GM18870 (cell line): Measurements from ENCODE around the gene PRLH.
"Not testable (repeated sequence)": the region's sequence is repeated elsewhere in the genome, so short reads cannot be mapped to it uniquely, and the experiment has no call there.

Source experiments
- ATAC-seq: cut with Tn5 transposase; IDR thresholded peaks from one replicate; pipeline ENCODE4 v1.9.1; 2021; ENCODE audit warnings: moderate library complexity; ENCODE audit not compliant: unreplicated experiment

Gene PRLH

GRCh38 chr2:237581326-237581725, 15.0 kb downstream of the PRLH start:
- no peak for ATAC-seq

GRCh38 chr2:237581751-237582746, 15.7 kb downstream of the PRLH start:
- ATAC-seq = no peak

DNA sequence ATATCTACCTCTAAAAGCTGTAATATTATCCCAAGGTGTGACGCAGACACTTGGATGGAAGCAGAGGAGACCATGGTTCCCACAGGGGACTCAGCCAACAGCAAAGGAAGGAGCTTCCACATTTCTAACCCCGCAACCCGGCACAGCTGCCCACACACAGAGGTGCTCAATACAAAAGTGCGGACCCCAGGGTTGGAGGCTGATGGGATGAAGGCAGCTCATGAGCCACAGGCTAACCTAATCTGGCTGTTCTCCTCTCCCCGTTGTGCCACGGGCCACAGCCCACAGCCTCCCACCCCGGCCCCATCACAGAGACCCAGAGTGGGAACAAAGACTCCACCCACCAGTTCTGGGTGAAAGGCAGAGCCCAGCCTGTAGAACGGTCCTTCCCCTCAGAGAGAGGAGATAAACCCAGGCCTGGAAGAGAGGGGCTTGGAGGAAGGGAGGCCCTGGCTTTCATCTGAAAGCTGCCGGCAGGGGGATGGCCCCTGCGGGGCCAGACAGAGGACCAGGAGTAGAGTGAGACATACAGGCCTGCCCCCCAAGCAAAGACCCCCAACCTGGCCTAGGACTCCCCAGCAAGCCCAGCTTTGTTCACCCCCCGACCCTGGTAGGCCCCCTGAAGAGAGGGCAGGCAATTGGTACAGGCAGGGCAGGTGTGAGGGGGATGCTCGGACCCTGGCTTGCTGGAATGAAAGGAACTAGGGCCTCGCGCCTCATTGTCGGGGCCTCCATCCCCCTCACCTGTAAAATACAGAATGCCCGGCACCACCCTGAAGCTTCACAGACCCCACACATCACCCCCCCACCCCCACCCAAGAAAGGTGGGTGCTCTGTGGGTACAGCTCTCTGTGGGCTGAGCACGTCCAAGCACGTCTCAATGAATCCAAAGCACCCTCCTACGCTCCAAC, 17.3 kb downstream of the PRLH start:
- ATAC-seq = no peak

GRCh38 chr2:237585590-237586221, 19.3 kb downstream of the PRLH start:
- no peak for ATAC-seq

DNA sequence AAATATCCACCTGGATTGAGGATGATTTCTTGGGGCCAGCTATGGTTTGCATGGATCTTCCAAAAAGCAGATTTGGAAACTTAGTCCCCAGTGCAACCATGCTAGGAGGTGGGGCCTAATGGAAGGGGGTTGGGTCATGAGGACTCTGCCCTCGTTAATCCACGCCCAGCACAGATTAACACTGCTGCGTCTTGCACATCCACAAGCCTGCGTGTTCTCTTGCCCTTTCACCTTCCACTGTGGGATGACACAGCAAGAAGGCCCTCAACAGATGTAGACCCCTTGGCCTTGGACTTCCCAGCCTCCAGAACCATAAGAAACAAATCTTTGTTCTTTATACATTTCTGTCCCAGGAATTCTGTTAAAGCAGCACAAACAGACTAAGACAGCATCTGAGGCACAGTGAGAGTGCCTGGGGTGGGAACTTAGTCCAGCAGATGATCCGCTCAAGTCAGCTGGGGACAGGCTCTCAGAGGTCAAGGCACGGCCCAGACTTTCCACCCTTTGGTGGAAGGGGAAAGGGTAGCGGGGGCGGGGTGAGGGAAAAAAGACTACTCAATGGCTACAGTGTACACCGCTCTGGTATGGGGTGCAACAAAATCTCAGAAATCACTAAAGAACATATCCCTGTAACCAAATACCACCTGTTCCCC, 21.8 kb downstream of the PRLH start:
- no peak for ATAC-seq

- no peak for ATAC-seq
These were observed 24.1 kb downstream of the PRLH start, which contains the start of gene RAB17 for GRCh38 chr2:237590272-237591140. RAB17 (minus strand) TSS chr2:237590734; CDS start chr2:237586154, 4,580 bp downstream.

DNA sequence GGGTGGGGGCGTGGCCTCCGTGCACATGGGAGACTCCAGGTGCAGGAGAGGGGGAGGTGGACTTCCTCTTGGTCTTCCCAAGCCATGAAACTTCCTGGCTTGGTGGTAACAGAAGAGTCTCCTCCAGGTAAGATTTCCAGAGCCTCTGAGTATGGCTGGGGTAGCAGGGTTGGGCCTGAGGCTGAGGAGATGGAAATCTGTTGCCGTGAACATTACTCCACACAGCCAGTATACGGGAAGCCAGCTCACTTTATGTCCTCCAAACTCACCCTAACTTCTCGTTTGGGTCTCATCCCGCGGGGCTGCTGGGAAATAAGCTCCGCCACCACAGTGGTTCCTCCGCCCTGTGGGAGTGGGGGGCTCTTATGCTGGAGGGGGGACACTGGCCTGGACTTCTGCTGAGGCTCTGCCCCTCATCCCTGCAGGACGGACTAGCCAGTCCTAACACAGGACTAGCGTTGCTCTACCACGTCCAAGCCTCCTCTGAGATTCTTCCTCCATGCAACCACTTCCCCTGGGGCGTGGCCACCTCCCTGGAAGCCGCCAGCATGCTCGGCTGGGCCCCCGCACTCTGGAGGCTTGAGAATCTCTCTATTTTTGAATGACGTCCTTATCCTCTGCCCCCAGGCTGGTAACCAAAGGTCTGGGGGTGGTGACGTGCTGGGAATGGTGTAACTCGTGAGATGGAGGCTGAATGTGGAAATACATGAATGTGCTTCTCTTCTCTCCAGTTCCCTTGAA, 24.9 kb downstream of the PRLH start:
- ATAC-seq = no peak

DNA sequence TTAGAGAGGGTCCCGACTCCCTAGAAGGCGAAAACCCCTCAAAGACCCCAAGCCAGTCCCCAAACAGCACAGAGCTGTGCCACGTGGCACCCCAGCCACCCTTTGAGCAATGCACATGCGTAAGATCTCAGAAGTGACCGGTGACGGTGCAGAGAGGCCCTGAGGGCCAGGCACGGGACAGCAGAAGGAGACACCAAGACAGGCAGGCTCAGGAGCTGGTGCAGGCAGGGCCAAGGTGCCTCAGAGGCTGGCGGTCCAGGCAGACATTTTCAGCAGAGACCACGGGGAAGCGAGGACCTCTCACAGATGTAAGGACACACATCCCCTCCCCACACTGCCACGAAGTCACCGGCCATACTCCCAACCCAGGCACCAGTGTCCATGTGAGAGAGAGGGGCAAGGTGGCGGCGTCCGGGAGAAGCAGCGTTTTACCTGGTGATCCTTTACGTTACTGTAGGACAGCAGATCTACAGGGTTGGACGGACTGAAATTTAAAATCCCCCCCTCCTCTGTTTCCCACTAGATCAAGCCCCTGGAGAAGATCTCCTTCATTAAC, 26.1 kb downstream of the PRLH start:
- no peak for ATAC-seq

DNA sequence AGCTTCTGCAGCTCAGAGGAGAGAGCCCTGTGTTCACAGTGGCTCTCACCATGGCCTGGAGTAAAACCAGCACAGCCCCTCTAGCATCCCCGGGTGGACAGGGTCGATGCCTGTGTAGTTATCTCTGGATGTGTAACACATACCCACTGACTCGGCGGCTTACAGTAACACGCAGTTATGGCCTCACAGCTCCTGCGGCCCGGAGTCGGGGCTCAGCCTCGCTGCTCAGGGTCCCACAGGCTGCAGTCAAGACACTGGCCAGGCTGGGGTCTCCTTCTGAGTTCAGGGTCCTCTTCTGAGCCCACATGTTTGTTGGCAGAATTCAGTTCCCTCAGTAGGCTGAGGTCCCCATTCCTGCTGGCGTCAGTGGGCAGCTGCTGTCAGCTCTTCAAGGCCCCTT, 26.7 kb downstream of the PRLH start:
- no peak for ATAC-seq

DNA sequence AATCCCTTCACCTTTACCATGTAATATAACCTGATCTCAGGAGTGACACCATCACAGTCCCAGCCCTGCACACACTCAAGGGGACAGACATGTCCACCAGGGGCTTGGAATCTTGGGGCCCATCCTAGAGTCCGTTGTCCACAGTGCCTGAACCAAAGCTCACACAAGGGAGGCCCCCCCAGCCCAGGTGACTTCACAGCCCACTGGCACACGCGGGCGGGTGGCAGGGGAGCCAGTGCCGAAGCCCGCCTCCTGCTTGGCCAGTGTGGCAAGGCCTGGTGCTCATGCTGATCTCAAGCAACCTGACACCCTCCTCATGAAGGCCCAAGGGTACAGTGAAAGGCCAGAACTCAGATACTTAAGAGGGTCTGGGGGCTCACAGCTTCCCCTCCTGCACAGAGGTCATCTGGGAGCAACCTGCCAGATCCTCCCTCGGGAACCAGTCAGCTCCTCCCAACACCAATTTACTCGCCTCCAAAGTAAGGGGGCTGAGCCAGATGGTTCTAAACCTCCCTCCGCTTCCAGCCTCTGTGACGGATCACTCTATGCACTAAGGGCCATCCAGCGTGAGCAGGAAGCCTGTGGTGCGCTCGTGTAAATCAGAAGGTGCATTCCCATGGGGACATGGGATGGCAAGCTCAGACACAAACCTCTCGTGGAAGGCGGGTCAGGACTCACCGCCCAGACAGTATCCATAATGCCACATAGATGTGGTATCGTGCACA, 27.4 kb downstream of the PRLH start:
- no peak for ATAC-seq

GRCh38 chr2:237594514-237594871, 28.1 kb downstream of the PRLH start:
- ATAC-seq = no peak

- not testable (repeated sequence) for ATAC-seq
These were observed 29.6 kb downstream of the PRLH start for GRCh38 chr2:237595829-237596519.

GRCh38 chr2:237596520-237597195, 30.3 kb downstream of the PRLH start:
- no peak for ATAC-seq

GRCh38 chr2:237597196-237598145, 31.1 kb downstream of the PRLH start:
- no peak for ATAC-seq

- ATAC-seq = no peak
These were observed 32.3 kb downstream of the PRLH start for GRCh38 chr2:237598468-237599208.
